ENCODE measurements around the gene MAT2A. TPM values are rescaled to one million over a fixed set of nuclear protein-coding genes. Genes with fewer than 3 reads are reported as not detected.

The MAT2A gene
- polyA plus RNA-seq, 1 donor (not counting 4 experiments of a cell fraction or from before 2014, with no cell fraction given) = 353 TPM

- Histone ChIP-seq H4K20me1 (ENCODE audit: control insufficient read depth, extremely low read depth, insufficient read depth, low read length) (no peaks in the 10 kb centered on the region), H3K36me3 (ENCODE audit: control insufficient read depth in 2 of 2, extremely low read depth in 1 of 2, insufficient read depth in 2 of 2, low read length in 2 of 2) (peaks cover 28 to 43% of the 10 kb centered on the region in 2 experiments), H3K27me3 (ENCODE audit: control insufficient read depth, extremely low read depth, insufficient read depth, low read length) (no peaks in the 10 kb centered on the region), H3K4me3 (ENCODE audit: control insufficient read depth in 2 of 3, extremely low read depth in 1 of 3, insufficient read depth in 2 of 3, low read depth in 1 of 3, low read length in 3 of 3) (no peak overlapping the region), H2AFZ (ENCODE audit: control insufficient read depth, low read length) (no peak overlapping the region), H3K9me1 (ENCODE audit: control insufficient read depth, extremely low read depth, insufficient read depth, low read length) (no peaks in the 10 kb centered on the region), H3K4me1 (ENCODE audit: control insufficient read depth, extremely low read depth, insufficient read depth, low read length) (no peaks in the 10 kb centered on the region), H3K9ac (ENCODE audit: control insufficient read depth, extremely low read depth, insufficient read depth, low read length) (no peak overlapping the region), H3K4me2 (ENCODE audit: control insufficient read depth, extremely low read depth, insufficient read depth, low read depth, low read length) (no peak overlapping the region), H3K9me3 (ENCODE audit: control insufficient read depth, low read depth, low read length) (no peaks in the 10 kb centered on the region), H3K27ac (ENCODE audit: control insufficient read depth, insufficient read depth, low read length) (no peak overlapping the region), H3K79me2 (ENCODE audit: control insufficient read depth, insufficient read depth, low read length) (no peaks in the 10 kb centered on the region)
- no peak for TF ChIP-seq CTCF (optimal IDR thresholded peaks at IDR 0.05 in 1 of 3, IDR thresholded peaks at IDR 0.05 in 1 of 3, conservative IDR thresholded peaks at IDR 0.05 in 1 of 3; ENCODE audit: extremely low read depth in 1 of 3, insufficient read depth in 2 of 3, low read length in 3 of 3)
- no peak for DNase-seq (ENCODE audit: low read depth, low spot score)
- no peak for FAIRE-seq
- dilution Hi-C loops (cut with MboI; ENCODE audit: extremely low pct_ligation_motif_present, low sequenced_read_pairs) = no loop called here
Observed at GRCh38 chr2:85553184-85553583, 14.2 kb downstream of the MAT2A start.

- H3K36me3 ChIP-seq (ENCODE audit: control insufficient read depth in 2 of 2, extremely low read depth in 1 of 2, insufficient read depth in 2 of 2, low read length in 2 of 2) = peaks cover 34 to 45% of the 10 kb centered on the region in 2 experiments
Observed at GRCh38 chr2:85554980-85555612, 16.1 kb downstream of the MAT2A start.

More at GRCh38 chr2:85554980-85555612, 16.1 kb downstream of the MAT2A start:
- Histone ChIP-seq H3K79me2 (ENCODE audit: control insufficient read depth, insufficient read depth, low read length) (peaks cover 11% of the 10 kb centered on the region), H3K4me1 (ENCODE audit: control insufficient read depth, extremely low read depth, insufficient read depth, low read length) (no peaks in the 10 kb centered on the region), H4K20me1 (ENCODE audit: control insufficient read depth, extremely low read depth, insufficient read depth, low read length) (no peaks in the 10 kb centered on the region), H3K27me3 (ENCODE audit: control insufficient read depth, extremely low read depth, insufficient read depth, low read length) (no peaks in the 10 kb centered on the region), H3K9ac (ENCODE audit: control insufficient read depth, extremely low read depth, insufficient read depth, low read length) (no peak overlapping the region), H3K9me3 (ENCODE audit: control insufficient read depth, low read depth, low read length) (no peaks in the 10 kb centered on the region), H3K4me3 (ENCODE audit: control insufficient read depth in 2 of 3, extremely low read depth in 1 of 3, insufficient read depth in 2 of 3, low read depth in 1 of 3, low read length in 3 of 3) (no peak overlapping the region), H2AFZ (ENCODE audit: control insufficient read depth, low read length) (no peak overlapping the region), H3K27ac (ENCODE audit: control insufficient read depth, insufficient read depth, low read length) (no peak overlapping the region), H3K4me2 (ENCODE audit: control insufficient read depth, extremely low read depth, insufficient read depth, low read depth, low read length) (no peak overlapping the region), H3K9me1 (ENCODE audit: control insufficient read depth, extremely low read depth, insufficient read depth, low read length) (no peaks in the 10 kb centered on the region)
- FAIRE-seq (no peak), DNase-seq (ENCODE audit: low read depth, low spot score) (no peak)
- no peak for TF ChIP-seq CTCF (optimal IDR thresholded peaks at IDR 0.05 in 1 of 3, IDR thresholded peaks at IDR 0.05 in 1 of 3, conservative IDR thresholded peaks at IDR 0.05 in 1 of 3; ENCODE audit: extremely low read depth in 1 of 3, insufficient read depth in 2 of 3, low read length in 3 of 3)
- no peak for TF ChIP-seq EZH2 (IDR thresholded peaks at IDR 0.05; ENCODE audit: low read length)
- dilution Hi-C loops (cut with MboI; ENCODE audit: extremely low pct_ligation_motif_present, low sequenced_read_pairs) = no loop called here
